Activated CD4-positive, alpha-beta T cell treated with anti-CD3 and anti-CD28 coated beads, Interleukin-2, amount 50 U/mL, for 16 hours (primary cell): ENCODE measurements around the gene KCNMB1.

ENCODE experiments used
- DNase-seq: peaks from one replicate; pipeline ENCODE4 v3.0.0-alpha.2; 2020

KCNMB1 gene, protein sequence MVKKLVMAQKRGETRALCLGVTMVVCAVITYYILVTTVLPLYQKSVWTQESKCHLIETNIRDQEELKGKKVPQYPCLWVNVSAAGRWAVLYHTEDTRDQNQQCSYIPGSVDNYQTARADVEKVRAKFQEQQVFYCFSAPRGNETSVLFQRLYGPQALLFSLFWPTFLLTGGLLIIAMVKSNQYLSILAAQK

DNA sequence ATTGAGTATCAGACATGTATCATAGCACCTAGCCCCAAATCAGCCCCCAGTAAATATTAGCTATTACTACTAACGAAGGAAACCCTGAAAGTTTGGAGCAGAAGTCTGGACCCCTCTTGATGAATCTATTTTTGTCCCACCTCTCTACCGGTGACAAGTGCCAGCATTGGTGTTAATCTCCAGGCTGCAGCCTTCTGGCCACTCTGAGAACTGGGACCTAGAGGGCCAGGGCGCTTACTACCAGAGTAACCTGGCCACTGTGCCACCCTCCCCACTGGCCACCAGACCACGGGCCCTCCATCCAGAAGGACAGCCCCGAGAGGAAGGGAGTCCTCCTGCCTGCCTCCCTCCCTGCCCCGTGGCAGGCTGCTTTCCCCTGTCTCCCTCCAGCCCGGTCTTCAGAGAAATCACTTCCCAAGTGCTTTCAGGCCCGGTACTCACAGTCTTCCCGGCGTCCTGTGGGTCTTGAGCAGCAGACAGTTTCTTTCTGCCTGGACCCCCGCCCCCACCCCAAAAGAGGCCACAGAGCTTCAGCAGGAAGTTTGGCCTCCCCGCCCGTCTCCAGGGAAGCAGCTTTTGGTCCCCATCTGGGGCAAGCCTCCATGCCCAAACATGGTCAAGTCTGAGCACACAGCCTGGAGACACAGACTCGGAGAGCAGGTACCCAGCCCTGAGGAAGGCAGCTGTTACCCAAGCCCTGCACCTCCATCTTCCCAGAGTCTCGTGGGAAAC lies at the start of gene KCNMB1:
Gene KCNMB1 (minus strand): TSS at position 550 of the 732 bp plus-strand sequence. CDS start 3,920 bp downstream, outside the sequence.
- no peak for DNase-seq

DNA sequence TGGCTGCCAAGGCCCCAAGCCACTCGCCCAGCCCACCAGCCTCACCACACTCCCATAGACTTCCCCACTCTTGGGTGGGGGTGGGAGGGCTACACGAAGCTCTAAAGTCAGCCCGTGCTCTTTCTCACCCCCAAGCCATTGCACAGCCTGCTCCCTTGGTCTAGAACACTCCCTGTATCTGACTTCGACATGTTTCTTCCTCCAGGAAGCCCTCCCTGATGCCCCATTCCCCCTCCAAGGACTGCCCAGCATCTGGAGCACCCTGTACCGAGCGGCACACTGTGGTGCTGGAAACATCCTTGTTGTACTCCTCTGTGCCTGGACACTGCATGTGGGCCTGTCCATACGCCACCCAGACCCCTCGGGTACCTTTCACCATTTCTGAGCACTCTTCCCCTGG lies 49.4 kb upstream of the KCNMB1 start:
- no peak for DNase-seq

DNA sequence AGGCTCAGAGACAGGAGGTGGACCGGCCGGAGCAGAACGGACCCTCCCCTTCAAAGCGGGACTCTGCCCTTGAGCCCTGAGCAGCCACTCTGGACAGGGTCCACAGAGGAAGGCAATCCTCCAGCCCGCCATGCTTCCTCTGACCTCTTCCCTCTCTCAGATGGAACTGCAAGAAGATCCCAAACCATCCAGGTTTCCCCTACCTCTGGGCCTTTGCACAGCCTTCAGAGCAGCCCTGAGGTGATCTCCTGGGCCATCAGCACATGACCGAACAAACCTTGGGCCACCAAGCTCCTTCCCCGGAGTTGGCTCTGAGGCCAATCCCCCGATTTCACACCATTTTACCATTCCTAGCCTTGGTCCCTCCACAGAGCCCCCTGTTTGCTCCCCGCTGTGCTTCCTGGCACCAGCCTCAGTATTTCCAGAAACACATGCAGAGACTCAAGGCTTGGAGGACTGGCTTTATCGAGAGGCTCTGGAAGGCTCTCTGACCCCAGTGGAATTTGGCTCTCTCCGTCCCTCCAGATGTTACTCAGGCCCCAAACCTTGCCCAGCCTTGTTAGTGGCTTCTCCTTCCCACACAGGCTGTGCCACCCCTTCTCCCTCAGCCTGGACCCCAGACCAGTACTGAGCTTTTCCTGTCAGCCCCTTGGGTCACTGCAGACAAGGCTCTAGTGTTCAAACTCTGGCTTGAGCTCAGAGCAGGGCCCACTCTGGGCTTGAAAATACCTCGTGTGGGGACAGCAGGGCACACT lies 48.6 kb upstream of the KCNMB1 start:
- no peak for DNase-seq

DNA sequence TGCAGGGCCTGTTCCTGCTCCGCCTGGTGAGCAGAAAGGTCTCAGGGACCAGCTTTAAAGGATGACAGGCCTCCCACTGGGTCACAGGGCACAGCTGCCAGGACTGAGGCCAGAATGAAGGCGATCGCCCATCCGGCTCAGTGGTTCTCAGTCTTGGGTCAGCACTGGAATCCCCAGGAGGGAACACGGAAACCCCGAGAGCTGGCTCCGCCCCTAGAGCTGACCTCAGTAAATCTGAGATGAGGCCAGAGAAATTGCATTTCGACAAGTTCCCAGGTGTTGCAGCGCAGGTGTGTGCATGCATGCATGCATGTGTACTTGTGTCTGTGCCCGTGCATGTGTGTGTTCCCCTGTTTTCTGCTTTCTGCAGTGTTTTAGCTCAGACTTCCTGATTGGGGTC lies 47.2 kb upstream of the KCNMB1 start:
- no peak for DNase-seq

DNA sequence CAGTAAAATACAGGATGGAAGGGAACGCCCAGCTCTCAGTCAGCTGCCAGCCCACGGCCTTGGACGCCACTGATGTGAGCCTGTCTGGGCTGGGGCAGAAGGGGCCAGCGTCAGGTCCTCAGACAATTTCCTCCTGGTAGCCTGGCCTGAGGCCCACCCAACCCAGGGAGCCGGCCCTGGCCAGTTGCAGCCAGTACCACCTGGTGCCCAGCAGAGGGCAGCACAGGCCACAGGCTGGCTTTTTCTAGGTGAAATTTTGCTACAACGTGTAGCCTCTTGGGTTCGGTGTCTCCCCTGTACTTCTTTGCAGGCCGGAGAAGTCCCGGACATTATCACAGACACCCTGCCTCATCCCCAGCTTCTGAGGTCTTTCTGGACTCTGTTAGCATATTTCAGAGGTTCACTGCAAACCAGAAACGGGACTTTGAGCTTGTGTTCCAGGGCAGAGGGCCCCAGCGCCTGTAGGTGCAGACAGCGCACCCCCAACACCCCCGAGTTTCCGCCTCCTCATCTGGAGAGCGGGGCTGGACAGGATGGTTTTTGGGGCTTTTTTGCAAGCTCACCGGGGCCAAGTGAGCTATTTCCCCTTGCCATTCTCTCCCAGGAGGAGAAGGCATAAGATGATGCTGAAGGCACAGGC lies 45.9 kb upstream of the KCNMB1 start:
- peak; percentile 63 for DNase-seq

DNA sequence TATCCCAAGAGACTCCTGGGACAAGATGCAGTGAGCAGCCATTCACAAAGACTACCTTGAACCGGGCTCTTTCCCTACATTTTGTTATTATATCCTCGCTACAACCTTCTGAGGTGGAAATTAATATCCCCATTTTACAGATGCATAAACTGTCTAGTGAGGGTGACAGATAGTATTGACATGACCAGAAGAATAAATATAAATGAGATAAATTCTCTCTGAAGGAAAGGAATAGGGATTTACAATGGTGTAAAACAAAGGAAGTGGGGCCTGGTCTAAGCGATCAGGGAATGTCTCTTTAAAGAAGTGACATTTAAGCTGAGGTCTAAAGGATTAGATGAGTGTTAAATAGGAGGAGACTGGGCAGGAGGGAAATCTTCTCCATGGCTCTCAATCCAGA lies 43.5 kb upstream of the KCNMB1 start:
- DNase-seq = no peak

DNA sequence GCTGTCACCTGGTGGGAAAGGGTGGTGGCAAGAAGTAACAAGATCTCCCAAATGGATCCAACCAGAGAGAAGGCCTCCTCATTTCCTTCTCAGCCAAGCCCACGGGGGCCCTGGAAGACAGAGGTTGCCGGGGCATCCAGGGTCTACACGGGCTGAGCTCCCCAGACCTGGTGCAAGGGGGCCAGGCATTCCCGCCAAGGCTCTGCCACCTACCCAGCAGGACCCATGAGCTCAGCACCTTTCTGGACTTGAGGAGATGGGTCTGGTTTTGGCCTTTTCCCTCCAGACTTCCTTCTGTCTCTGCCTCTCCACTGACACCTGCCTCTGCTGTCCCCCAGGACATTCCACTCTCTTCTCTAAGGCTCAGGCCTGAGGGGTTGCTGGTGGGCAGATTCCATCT lies 42.4 kb upstream of the KCNMB1 start:
- DNase-seq = no peak

DNA sequence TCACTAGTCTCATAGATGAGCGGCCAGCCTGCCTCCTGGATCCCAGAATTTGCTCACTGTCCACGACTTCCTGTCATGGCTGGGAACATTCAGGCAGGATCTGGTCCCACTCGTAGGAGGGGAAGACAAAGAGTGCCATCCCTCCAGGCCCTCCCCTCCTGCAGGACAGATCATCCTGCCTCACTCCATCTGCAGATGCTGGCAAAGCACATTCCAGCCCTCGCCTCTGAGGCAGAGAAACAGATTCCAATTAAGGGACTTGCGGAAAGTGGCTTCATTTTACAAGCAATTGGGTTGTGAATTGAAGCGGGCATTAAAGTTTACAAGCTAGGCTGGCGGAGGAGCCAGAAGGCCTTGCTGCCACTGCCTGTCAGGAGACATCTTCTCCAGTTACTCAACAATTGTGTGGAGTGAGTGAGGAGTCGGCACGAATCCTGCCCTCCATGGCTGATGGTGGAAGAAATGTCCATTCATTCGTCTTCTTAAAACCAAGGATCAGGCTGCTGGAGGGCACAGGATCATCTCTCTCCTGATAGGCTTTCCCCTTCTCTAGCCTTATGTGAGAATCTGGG lies 41.8 kb upstream of the KCNMB1 start:
- DNase-seq = no peak

DNA sequence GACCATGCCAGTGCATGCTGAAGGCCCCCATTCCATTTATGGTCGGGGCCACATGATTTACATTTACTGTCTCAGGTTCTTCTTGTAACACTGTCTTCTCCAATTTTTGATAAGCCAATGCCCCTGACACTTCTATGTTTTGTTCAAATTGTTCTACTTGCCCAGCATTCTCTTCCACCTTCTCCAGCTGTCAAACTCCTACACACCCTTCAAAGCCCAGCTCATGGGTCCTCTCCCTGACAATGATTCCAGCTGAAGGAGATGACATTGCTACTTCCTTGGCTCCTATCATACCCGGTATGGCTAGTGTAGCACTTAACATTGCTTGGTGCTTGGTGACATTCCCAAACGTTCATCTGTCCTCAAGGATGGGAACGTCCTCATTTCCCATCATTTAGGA lies 41.1 kb upstream of the KCNMB1 start:
- no peak for DNase-seq

DNA sequence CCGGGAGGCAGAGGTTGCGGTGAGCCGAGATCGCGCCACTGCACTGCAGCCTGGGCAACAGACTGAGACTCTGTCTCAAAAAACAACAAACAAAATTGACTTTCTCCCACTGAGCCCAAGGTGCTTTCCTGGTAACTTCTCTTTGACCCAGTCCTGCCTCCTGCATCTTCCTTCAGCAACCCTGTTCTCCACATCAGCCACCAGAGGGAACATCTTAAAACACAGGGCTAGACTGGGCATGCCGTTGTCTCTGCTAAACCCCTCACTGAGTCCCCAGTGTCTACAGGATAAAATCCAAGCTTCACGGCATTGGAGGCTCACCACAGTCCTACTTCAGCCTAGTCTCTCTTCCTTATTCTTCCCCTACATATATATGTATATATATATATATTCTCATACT lies 39.8 kb upstream of the KCNMB1 start:
- DNase-seq = no peak

DNA sequence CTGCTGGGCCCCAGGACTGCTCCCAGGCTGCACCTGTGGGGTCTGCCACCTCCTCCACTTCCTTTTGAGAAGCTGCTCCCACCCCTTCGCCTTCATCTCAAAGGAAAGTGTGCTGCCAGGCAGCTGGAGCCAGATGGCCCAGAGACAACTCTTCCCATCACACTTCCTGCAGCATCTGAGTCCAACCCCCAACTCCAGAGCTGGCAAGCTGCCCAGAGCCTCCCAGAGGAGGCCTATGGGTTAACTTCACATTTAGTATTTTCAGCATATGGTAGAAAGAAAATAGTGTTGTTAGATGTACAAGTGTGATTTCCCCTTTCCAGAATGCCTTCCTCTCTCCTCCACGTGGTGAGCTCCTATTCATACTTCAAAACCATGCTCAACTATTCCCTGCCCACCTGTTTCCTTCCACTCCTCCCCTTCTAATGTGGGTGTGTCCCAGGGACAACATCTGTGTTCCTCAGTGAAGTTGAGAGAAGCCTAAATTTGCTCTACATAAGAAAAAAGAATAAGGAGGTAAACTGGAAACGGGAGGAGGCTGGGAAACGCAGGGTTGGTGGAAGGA lies 38.6 kb upstream of the KCNMB1 start:
- DNase-seq = no peak

DNA sequence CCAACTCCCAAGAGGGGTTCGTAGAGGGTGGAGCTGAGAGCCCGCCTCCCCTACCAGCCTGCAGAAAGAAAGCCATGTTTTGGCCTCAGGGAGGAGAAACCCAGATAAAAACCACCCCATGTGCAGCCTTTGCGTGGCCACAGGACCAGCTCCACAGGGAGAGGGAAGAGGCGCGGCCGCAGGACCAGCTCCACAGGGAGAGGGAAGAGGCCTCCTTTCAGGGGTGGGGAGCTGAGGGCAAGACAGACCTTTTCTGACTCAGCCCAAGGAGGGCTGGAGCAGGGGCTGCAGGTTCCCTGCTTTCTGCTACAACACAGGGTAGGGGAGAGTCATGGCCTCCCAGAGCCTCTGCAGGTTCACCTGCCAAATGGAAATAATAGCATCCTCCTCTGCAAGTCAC lies 37.6 kb upstream of the KCNMB1 start:
- no peak for DNase-seq

DNA sequence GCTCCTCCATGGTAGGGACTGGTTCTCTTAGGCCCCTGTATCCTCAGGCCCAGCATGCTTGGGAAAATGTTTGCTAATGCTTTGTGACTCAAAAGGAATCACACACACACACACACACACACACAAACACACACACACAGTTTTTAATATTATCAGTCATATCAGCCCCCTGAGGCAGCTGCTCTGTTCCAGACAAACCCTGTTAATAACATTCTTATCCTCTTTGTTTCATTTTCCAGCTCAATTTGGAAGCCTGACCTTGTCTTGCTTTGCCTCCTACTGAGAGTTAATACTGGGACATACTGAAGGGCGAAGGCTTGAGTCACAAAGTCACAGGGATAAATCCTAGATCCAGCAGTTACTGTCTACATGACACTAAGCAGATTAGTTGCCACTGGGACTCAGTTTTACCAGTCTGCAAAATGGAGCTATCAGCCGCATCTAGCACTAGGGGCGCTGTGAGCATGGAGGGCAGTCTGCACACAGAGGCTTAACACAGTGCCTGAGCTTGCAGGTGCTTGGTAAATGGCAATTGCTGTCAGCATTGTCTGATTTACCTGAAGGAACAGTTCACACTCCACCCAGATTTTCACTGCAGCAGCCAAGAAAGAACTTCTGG lies 37.1 kb upstream of the KCNMB1 start:
- DNase-seq = peak; percentile 18

DNA sequence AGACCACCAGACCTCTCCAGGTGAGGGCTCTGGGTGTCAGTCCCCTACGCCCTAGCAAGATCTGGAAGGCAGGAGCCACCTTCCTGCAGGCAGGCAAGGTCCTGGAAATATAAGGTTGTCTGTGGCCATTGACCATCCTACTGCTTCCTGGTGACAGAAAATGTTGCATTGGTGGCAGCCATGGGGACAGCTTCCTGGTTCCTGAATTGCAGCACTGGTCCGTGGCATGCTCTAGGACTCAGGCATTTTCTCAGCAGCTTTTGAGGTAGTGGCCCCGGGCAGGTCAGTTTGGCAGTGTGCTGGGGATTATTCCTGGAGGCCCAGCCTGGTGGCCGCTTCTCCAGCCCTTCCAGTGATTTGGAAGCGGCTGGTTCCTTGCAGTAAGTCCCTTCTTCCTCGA lies 36.6 kb upstream of the KCNMB1 start:
- no peak for DNase-seq

DNA sequence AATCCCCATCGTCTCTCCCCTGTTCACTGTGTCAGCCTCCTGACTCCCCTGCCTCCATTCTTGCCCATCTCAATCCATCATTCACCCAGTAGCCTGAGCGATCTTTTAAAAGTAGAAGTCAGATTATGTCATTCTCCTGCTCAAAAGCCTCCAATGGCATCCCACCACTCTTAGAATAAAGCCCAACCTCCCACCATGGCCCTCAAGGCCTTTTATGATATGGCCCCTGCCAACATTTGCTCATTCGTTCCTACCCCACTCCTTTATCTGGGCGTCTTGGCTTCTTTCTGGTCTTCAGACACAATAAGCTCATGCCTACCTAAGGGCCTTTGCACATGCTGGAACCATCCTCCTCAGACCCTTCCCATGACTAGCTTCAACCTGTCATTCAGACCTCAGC lies 35.5 kb upstream of the KCNMB1 start:
- no peak for DNase-seq

DNA sequence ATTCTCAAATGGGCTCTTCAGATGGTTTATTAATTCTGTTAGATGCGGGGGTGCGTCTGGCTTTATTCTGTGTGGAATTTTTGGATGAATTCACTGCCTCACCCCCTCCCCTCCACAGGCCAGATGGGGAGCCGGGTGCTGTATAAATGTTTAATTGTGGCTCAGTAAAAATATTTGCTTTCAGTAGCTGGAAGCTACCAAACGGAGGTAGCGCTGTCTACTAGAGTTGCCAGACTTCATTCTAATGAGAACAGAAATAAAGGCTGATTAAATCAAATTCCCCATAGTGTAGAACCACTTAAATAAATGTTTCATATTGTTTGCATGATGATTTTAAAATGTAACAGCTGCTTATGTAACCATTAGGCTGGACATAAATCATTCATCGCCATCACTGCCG lies 34.5 kb upstream of the KCNMB1 start:
- DNase-seq = no peak

DNA sequence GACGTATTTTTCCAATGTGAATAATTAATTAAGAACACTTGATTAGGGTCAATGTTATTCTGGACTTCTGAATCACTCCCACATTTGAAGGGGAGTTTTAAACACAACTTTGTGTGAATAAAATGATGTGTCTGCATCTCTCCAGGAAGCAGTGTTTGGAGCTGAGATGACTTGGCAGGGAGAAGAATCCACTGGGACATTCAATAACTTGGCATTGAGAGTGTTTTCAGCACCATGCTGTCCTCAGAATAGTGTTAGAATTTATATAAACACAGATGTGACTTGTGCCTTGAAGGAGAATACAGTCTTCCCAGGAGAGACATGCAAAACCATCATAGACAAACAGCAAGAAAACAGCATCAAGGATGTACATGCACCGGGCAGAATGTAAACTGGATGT lies 32.7 kb upstream of the KCNMB1 start:
- no peak for DNase-seq

DNA sequence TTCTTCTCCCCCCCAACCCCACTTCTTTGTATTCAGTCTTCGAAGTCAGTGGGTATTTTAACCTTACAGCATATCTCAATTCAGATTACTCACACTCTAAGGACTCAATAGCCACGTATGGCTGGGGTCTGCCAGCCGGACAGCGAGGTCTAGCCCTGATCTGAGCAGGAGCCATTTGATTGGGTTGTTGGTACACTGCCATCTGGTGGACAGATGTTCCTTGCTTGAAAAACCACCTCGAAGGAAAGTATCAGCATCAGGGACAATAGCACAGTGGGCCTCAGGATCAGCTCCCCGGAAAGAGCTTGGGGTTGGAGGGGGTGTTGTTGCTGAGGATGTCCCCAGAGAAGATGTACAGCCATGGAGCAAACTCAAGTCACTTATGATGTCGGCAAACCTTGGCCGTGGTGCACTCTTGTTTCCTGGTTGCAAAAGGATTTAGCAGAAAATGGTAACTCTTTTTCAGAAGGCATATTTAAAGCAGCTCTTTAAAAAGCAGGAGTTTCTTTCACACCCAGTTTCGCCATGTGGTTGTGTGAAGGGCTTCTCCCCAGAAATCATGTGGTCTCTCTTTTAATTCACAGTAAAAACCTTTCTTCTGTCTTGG lies 31.7 kb upstream of the KCNMB1 start:
- DNase-seq = peak; percentile 61

DNA sequence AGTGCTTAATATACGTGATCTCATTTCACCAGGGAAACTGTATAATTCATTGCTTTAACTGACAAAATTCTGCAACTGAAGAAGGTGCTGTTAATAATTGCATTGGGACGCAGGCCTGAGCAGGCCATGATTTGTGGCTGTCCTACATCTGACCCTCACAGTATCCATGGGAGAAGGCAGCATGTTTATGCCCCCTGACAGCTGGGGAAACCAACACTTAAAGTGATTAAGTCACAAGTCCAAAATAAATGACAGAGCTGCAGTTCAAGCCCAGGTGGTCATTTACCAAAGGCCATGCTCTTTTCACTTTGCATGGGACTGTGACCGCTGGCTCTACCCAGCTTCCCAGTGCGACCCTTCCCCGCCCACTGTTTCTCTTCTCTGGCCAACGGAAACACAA lies 30.5 kb upstream of the KCNMB1 start:
- no peak for DNase-seq

DNA sequence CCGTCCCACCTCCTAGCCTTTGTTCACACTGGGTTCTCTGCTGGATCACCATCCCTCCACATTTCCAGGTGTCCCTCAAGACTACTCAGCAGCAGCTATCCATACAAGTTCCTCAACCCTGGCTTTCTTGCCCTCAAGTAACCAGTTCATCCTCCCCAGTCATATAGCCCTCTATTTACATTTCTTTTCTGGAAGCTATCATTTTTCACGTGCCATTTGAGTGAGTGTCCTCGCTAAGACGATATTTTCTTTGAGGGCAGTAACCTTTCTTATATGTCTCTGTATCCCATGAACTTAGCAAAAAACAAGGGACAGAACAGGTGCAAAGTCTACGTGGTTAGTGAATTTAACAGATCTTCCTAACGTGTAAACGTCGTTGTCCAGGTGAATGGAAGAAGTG lies 29.6 kb upstream of the KCNMB1 start:
- no peak for DNase-seq

DNA sequence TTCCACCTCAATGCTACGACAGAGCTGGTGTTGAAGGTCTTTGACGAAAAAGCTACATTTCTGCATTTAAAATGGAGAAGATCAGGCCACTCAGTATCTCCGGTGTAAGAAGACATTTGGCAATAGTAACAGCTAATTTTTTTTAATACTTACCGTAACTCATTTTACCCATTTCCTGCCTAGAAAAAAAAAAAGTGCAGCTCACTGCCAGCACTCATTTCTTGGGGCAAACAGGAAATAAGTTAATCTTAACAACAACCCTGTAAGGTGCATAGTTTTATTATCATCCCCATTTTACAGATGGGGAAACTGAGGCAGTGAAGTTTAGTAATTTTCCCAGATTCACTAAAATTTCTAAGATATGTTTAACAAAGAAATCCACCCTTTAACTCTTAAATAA lies 27.4 kb upstream of the KCNMB1 start:
- DNase-seq = no peak

DNA sequence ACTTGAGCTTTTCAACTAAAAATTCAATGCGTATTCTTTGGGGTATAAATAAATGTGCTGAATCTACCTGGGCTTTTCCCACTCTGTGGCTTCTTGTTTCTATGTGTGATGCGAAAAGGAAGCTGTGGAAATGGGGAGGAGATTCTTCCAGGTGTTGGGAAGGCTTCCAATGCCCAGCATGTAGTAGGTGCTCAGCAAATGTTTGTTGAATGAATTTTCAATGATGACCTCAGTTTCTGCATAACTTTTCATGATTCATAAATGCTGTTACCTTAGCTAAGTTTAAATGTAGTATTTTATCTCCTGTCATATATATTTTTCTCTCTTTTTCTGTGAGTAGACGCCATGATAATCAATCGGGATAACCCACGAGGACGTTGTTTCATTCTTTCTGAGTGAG lies 25.6 kb upstream of the KCNMB1 start:
- no peak for DNase-seq
